ENCODE results near the gene KREMEN2.
"Not testable (repeated sequence)": the region's sequence is repeated elsewhere in the genome, so short reads cannot be mapped to it uniquely, and the experiment has no call there.

KREMEN2 gene

DNA sequence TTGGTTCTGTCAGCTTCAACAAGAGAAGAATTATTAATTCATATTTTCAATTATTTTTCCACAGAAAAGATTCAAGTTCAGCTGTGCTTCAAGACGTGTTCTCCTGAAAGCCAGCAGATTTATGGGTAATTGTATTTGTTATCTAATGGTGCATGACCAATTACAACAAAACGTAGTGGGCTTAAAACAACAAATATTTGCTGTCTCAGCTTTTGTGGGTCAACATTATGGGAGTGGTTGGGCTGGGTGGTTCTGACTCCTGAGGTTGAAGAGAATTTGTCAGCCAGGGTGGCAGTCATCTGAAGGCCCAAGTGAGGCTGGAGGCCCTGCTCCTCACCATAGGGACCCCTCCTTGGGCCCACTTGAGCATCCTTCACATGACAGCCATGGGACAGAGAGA lies 24.1 kb upstream of the KREMEN2 start:
- no peak for DNase-seq (ENCODE audit: low spot score)

DNA sequence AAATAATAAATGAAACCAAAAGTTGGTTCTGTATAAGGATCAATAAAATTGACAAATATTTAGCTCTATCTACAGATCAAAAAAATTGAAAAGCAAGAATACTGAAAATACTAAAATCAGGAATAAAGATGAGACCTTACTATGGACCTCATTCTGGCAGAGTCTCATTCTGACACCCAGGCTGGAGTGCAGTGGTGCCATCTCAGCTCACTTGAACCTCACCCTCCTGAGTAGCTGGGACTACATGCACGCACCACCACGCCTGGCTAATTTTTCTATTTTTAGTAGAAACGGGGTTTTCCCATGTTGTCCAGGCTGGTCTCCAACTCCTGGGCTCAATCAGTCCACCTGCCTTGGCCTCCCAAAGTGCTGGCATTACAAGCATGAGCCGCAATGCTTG lies 22.0 kb upstream of the KREMEN2 start:
- DNase-seq (ENCODE audit: low spot score) = no peak

DNA sequence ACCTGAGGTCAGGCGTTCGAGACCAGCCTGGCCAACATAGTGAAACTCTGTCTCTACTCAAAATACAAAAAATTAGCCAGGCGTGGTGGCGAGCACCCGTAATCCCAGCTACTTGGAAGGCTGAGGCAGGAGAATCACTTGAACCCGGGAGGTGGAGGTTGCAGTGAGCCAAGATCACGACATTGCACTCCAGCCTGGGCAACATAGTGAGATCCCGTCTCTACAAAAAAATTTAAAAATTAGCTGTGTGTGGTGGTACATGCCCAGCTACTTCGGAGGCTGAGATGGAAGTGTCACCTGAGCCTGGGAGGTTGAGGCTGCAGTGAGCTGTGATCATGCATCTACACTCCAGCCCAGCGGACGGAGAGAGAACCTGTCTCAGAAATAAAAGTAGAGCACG lies 20.4 kb upstream of the KREMEN2 start:
- not testable (repeated sequence) for DNase-seq (ENCODE audit: low spot score)

DNA sequence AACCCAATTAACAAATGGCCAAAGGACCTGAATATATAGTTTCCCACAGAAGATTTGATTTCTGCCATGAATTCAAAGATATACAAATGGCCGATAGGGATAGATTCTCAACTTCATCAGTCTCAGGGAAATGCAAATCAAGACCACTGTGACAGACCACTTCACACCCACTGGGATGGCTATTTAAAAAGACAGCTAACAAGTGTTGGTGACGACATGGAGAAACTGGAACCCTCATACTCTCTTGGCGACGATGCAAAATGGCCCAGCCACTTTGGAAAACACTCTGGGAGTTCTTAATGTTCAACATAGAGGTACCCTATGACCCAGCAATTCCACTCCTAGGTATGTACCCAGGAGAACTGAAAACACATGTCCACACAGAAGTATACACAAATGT lies 17.4 kb upstream of the KREMEN2 start:
- DNase-seq (ENCODE audit: low spot score) = no peak

DNA sequence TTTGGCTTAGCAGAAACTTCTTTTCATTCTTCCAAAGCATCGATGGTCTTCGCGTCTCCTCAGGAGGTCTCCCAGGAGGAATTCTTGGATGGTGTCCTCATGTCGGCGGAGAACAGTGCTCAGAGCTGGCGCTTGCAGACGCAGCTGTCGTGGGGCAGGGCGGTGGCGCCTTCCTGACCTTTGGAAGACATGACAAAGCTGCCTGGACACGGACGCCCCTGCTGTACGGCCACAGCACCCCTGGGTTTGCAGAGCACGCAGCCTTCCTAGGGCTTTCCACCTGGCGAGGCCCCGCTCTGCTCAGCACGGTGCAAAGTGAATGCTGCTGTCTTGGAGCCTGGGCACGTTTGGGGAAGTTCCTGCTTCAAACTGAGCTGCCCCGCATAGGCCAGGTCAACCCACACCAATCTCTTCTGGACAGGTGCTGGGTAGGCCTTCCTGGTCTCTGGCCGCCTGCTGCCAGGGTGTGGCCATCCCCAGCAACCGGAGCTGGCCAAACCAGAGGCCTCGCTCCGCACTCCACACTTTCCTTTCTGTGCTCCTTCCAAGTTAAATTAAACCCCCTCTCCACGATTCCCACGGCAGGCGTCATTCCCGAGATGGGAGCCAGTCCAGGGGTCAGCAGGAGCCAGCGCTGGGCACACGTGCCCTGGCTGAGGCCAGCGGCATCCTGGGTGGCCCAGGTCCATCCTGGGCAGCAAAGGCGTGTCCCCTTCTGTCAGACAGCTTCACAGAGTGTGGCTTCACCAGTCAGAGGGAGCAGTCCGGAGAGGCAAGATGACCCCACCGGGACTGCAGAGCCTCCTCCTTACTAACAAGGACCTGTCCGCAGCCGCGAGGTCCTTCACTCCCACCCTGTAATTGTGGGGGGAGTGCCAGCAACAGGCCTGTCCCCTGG lies 15.0 kb upstream of the KREMEN2 start:
- DNase-seq (ENCODE audit: low spot score) = no peak

DNA sequence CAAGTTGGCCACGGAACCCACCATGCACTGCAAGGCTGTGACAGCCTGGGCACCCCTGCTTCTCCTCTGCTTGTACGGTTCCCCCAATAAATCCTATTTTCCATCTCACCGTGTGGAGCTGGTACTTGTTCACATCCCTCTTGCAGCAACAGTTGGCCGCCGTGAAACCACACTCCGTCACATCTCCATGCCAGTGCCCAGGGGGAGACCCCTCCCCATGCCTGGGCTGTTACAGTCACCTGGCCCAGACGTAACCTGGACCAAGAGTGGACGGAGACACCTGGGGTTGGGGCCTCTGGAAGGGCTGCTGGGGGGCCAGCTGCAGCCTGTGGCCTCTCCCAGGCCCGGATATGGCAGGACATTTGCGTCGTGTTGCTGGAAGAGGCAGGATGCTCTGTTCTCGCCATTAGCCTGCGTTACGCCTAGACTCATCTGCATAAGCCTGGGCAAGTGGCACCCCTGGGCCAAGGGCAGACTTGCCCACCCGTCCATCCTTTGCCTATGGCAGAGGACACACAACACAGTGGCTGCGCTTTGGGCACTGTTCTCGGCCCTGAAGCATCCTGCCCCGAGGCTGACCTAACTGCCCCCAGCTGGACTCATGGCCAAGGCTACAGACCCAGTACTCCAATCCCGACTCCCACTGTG lies 14.2 kb upstream of the KREMEN2 start:
- DNase-seq (ENCODE audit: low spot score) = no peak

DNA sequence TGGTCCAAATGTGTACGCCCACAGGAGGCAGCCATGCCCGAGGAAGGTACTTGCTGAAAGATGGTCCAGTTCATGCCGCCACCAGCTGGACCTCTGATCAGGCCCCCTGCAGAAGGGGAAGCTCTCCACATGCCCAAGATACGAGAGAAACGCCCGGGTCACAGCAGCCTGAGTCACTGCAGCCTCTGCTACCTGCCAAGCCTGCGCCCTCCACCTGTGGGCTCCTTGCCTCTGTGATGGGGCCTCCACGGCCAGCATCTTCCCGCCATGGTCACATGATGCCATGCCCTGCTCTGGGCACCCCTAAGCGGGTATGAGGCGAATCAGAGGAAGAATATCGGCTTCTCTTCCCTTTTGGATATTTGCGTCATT lies 13.7 kb upstream of the KREMEN2 start:
- DNase-seq (ENCODE audit: low spot score) = no peak

DNA sequence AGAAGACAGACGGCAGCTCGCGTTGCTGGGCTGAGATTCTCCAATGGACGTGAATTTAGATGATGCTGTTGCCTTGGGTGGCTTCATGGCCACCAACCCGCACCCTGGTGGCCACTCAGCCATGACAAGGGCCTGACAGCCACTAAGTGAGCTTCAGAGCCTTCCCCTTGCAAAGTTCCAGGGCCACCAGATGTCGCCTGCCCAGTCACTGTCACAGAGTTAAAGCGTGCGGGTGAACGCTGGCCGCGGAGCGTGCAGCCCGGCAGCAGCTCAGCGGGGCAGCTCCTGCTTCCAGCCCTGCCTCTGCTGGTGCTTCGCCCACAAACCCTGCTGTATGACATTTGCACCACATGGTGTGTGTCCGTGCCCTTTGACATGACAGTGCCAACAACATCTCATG lies 13.3 kb upstream of the KREMEN2 start:
- DNase-seq (ENCODE audit: low spot score) = no peak

DNA sequence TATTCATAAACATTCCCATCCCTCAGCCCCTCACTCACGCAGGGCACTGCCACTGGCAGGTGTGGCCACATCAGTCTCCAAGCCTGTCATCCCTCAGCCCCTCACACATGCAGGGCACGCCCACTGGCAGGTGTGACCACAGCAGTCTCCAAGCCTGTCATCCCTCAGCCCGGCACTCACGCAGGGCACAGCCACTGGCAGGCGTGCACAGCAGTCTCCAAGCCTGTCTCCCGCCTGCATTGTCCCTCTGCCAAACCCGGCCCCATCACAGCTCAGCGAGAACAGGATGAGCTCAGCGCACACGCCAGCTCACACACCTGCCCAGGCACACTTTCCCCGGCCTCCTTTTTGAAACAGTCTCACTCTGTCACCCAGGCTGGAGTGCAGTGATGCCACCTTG lies 11.4 kb upstream of the KREMEN2 start:
- no peak for DNase-seq (ENCODE audit: low spot score)

DNA sequence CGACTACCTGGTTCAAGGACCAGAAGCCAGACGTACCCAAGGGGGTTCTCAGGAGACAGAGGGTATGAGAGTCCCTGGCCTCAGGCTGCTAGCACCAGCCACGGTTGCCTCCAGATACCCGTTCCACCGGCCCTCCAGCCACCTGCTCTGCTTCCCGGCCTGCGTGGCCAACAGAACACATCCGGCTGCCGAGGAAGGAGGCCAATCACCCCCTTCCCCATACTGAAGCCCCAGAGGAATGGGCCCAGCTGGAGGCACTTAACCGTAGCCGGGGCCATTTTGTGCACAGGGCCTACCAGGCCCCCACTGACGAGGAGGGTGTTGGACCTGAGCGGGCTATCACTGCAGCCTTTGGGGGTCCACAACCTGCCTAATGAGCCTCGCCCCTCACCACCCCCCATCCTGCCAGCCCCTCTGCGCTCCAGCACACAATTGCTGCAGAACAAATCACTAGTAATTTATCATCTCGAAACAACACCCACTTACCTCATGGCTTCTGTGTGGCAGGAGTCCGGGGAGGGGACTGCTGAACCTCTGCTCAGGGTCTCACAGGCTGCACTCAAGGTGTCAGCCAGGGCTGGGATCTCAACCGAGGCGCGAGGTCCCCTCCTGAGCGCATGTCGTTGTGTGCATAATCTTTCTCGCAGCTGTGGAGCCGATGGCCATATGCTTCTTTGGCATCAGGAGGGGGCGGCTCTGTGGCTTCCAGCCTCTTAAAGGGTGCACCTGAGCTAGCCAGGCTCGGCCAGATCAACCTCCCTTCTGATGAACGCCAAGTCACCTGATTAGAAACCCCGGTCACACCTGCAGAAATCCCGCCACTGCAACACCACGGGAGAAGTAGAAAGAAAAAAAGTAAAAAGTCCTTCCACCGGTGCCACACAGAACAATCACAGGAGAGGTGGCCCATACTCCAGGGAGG lies 10.1 kb upstream of the KREMEN2 start:
- no peak for DNase-seq (ENCODE audit: low spot score)

DNA sequence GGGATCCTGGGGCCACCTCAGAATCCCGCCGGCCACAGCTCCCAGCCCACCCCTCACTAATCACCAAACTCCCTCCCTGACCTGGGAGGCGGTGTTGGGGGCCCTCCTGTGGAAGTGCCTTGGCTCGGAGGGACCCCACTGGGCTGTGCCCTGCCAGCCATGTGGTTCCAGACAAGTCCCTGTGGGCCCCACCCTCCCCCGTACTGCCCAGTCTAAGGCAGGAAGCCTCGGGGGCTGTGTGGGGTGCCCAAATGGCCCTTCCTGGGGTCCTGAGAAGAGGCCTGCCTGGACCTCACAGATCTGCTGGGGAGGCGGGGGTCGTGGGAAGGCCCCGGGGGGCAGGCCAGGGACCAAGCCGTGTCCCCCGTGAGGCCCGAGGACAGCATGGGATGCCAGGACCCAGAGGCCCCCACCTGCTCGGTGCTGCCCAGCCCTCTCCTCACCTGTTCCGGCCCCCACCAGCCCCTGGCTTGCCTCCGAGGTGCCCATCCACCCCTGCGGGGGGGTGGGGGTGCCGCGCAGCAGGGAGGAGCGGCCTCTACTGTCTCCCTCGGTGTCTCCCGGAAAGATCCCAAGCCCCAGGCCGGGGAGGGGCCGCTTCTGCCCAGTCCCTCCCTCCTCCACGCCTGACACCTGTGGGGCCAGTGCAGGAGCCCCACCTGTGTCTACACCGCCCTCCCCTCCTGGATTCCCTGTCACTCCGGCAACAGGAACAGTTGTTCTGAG lies 9.3 kb upstream of the KREMEN2 start:
- no peak for DNase-seq (ENCODE audit: low spot score)

DNA sequence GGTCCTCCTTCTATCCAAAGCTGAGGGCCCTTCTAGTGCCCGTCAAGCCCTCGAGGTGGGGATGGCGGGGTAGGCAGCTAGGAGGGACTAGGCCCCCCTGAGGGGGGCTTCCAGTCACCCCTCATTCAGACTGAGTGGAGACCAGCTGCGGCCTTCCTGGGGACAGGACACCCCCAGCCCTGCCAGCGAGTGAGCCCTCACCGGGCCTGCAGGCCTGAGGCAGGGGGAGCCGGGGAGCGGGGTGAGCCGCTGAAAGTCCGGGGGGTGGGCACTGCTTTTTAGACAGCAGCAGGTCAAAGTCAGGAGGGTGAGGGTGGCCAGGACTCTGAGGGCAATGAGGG lies 8.7 kb upstream of the KREMEN2 start:
- no peak for DNase-seq (ENCODE audit: low spot score)

DNA sequence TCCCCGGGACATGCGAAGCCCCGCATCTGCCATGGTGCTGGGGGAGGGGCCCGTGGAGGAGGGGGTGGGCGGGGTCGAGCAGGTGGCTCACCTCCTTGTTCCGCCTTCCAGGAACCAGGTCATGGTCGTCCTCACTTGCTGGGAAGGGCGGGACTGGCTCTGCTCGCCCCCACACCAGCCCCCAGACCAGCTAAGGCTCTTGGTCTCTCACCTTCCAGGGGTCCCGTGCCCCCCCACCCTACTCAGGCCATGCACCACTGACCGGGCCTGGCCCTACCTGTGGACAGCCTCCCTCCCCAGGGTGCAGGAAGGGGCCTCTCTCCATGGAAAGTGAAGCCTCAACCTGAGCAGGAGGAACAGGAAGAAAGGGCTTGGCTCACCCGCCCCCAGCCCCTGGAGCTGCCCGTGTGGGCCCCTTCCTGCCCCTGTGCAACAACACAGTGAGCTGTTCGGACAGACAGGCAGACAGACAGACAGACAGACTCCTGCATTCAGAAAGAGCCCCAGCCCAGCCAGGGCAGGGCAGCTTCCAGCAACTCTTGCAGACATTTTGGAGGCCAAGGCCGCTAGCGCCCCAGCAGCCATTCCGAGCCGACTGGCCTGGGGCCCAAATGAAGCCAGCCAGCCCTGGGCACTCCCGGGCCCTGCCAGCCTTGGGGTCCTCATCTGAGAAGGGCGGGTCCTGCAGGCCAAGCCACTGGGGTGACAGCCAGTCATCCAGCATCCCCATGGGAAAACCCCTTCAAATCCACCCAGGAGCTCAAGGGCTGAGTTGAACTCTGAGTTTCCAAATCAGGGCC lies 8.1 kb upstream of the KREMEN2 start:
- no peak for DNase-seq (ENCODE audit: low spot score)

DNA sequence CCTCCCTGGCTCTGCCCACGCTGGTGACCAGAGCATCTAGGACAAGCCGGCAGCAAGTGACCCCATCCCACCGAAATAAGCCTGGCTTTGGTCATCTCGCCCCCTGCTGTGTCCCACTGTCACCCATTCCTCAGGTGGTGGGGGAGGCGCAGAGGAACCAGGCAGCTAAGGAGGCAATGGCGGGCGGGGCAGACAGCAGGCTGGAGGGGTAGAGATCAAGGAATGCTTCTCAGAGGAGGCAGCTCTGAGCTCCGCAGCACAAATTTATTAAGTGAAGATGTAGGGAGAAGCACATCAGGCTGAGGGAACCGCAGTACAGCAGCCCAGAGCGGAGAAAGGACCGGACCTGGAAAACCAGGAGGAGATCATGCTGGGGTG lies 7.5 kb upstream of the KREMEN2 start:
- no peak for DNase-seq (ENCODE audit: low spot score)

DNA sequence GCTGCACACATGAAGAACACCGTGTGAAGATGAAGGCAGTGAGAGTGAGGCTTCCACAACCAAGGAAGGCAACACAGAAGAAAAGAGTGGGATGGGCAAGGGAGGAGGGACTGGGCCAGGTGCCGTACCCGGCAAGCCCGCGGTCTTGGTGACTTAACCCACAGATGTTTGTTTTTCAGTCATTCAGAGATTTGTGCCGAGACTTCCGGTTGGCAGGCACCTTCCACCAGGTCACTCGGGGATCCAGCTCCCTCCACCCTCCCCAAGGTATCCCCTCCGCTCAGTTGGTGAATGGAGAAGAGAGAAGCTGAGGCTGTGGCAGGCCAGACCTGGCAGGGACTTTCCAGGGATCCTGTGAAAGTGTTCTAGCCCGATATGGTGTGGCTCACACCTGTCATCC lies 4.9 kb upstream of the KREMEN2 start:
- DNase-seq (ENCODE audit: low spot score) = no peak

DNA sequence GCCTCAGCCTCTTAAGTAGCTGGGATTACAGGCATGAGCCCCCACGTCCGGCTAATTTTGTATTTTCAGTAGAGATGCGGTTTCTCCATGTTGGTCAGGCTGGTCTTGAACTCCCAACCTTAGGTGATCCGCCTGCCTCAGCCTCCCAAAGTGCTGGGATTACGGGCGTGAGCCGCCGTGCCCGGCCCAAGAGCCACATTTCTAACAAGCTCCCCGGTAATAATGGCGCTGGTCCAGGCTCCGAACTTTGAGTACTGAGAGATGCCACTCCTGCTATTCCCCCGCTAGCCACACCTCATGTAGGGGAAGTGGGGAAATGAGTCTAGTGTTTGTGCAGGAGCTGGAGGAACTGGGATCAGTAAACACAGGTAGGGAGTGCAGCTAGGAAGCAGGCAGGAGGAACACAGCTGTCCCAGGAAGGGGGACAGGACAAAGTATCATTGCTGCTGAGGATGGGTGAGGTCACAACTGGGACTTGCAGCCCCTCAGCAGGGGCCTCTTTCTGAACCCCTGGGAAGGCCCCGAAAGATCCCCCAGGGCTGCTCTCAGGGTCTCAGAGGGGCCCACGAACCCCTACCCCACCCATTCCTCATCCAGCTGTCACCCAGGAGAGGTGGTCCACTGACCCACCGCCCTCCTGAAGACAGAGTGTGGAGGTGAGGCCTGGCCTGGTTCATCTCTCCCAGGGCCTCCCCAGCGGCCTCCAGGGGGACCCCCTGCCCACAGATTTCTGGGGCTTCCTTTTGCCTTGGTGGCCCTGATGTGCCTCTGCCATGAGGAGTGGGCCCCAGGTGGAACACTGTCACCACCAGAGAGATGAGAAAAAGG lies 3.7 kb upstream of the KREMEN2 start:
- no peak for DNase-seq (ENCODE audit: low spot score)

DNA sequence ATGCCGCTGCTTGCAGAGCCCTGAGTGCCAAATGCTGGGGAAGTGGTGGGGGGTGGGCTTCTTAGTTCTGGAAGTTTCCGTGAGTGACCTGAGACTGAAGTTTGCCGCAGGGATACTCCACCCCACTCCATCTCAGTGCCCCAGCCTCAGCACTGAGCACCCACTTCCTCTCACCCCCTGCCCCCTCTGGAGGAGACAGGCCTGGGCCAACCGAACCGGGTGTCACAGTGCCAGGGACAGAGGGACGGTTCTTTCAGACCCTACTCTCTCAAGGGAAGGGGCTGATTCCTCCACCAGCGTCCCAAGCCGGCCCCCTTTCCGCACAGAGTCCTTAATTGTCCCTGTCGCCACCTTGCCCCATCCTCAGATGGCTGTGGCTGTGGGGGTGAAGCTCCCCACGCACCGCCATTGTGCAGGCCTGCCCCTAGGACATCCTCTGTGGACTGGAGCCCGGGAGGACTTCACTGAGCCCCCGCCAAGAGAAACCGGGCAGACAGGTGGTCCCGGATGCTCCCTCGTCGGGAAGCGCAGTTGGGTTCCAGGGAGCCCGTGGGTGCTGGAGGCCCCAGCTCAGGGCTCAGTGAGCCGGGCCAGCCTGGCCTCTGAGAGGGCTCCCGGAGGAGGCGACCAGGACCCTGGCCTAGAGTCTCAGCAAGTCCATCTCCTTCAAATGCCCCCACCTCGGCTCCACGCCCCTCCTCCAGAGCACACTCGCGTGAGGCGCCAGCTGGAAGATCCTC lies 1.6 kb upstream of the KREMEN2 start:
- no peak for DNase-seq (ENCODE audit: low spot score)

DNA sequence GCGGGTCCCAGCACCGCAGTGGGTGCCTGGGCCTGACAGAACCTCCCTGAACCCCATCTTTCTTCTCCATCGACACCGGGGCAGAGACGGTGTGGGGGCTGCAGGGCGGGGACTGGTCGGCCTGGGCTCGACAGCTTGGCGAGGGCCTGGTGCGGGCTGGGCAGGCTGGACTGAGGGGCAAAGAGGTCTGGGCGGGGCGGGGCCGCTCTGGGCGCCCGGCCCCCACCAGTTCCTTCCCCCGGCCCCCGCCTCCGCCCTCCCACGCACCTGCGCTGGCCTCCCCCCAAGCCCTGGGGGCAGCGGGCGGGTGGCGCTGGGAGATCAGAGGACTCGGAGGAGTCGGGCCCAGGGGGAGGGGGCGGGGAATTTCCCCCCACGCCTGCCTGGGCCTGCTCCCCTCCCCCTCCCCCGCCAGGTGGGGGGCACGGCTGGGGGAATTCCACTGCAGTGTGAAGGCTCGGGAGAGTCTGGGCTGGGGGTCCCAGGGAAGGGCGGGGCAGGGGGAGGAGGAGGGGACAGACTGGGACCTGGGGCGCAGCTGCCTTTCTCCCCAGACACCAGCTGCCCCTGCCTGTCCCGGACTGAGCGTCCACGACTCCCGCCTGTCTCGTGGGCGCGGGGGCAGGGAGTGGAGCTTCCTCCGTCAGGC lies 877 bp upstream of the KREMEN2 start:
- no peak for DNase-seq (ENCODE audit: low spot score)

Measured in globus pallidus (tissue), 1 donor.